Fibroblast of gingiva (primary cell): ENCODE data around the gene PDE4D.
"Not testable (repeated sequence)": the region's sequence is repeated elsewhere in the genome, so short reads cannot be mapped to it uniquely, and the experiment has no call there.

ENCODE experiments used
- DNase-seq: peaks from one replicate; pipeline ENCODE4 v3.0.0-alpha.2; 2011; ENCODE audit warnings: low read depth

PDE4D gene

DNA sequence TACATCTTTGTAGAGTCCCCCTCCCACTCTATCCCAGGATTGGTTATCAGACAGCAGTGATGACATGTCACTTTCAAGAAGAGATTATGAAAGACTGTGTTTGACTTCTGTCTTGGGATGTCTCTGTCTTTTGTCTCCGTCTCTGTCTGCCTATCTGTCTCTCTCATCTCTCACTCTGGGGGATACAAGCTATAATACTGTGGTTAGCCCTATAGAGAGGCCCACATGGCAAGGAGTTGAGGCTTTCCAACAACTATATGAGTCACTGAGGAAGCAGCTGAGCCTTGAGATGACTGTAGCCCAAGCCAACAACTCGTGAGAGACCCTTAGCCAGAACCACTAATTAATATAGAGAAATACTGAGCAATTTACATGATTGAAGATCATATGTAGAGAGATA, 284.8 kb downstream of the PDE4D start:
- no peak for DNase-seq

DNA sequence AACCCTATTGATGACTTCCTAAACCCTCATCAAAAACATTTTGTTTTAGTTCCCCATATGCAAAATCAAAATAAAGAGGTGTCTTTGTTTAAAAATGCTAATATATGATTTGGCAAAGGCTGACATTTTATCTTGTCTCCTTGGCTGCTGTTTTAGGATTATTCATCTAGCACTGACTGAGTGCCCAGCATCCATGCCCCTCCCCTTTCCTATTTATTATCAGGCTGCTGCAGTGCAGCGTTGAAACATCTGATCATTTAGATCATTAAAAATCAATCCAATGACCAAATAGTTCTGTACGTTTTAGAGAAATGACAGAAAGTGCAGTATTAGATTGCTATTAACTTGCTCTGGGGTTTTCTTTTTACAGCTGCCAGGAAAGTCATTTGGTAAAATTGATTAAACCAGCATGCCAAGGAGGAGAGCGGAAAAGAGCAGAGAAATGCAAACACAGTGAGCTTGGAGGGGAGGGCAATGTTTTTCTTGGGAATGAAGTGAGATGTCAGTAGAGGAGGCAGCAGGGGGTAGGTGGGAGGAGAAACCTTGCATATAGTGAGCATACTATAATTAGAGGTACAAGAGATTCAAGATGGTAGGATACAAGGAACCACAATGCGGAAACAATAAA, 286.3 kb downstream of the PDE4D start:
- no peak for DNase-seq

DNA sequence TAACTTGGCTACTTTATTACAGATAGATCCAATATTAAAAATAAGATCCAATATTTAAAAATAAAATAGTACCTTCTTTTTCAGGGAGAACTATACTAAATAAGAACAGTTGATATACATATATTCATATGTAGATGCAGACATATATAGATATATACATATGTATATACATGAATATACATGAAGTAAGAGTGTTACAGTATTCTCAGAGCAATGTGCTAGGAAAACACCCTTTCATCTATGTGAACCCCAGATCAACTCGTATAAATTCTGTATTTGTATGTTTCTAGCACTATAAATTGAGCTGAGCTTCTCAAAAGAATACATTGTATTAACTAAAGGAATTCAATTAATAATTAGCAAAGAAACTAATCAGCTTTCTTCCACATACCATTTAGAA, 287.6 kb downstream of the PDE4D start:
- no peak for DNase-seq

DNA sequence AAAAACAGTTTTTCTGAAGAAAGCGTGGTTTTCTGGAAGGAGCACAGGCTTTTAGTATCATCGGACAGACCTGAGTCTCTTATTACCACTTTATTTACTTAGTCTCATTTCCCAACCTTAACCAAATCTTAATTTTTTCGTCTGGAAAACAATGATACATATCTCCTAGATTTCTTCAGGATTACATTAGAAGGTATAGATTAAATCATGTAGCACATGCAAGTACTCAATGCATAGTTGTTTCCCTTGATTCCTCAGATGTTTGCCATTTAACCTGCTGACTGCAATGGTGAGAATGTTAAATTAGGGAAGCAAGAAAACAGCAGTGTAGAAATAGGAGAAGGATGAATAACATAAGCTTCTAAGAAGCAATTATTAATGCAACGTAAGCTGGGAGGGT, 289.4 kb downstream of the PDE4D start:
- no peak for DNase-seq

DNA sequence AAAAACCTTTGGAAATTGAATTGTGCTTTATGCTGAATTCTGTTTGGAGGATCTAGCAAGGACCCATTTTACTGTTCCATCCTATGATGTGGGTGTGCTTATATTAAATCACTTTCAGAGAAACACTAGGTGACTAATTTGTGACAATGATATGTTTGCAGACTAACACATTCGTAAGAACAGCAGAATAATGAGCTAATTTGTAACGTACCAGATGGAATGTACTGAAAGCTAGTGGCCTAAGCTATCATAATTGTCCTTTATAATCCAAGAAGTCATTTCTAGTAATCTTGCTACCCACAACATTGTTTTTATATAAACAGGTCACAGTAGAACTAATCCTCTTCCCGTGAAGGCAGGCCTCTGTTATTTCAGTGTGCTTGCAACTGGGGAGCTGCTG, 292.5 kb downstream of the PDE4D start:
- no peak for DNase-seq

DNA sequence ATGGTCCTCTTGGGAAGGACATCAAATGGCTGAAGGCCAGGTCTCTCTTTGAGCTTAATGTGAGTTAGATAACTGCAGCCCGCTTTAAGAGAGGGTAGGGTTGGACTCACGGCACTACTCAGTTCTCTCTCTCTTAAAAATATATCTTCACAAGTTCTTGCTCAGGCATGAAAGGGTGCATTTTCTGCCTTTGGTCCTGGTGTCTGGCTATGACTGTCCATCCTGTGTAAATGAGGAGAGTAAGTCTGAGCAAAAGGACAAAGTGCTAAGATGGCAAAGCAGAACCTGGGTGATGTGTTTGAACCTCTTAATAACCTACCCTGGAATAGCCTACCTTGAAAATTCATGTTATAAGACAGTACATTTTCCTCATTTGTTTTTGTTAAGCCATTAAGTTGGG, 293.4 kb downstream of the PDE4D start:
- no peak for DNase-seq

DNA sequence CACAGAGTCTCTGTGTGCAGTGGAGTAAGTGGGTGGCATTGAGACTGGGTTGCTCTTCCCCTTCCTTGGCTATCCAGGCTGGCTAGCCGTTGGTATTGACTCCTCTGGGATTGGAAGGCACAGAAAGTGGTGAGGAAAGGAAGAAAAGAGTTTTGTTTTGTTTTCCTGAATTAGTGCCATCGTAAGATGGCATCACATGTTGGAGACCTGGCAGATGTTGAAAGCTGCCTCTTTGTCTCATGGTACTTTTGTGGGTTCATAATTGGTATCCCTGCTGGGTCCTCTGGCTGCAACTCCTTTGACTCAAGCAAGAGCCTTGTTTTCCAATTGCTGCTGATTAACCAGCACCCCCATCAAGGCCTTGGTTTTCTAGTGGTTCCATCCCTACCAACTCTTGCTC, 293.8 kb downstream of the PDE4D start:
- no peak for DNase-seq

DNA sequence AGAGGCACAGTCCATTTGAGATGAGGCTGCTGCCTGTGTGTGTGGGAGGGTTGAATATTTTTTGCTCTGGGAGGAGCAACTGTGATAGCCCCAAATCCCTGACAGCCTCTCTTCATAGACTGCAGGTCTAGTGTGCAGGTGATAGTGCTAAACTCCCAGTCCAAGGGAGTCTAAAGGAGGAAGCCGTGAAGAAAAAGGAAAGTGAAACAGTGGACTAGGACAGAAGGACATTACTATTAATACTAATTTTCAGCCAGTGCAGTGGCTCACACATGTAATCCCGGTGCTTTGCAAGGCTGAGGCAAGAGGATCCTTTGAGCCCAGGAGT, 295.0 kb downstream of the PDE4D start:
- no peak for DNase-seq

DNA sequence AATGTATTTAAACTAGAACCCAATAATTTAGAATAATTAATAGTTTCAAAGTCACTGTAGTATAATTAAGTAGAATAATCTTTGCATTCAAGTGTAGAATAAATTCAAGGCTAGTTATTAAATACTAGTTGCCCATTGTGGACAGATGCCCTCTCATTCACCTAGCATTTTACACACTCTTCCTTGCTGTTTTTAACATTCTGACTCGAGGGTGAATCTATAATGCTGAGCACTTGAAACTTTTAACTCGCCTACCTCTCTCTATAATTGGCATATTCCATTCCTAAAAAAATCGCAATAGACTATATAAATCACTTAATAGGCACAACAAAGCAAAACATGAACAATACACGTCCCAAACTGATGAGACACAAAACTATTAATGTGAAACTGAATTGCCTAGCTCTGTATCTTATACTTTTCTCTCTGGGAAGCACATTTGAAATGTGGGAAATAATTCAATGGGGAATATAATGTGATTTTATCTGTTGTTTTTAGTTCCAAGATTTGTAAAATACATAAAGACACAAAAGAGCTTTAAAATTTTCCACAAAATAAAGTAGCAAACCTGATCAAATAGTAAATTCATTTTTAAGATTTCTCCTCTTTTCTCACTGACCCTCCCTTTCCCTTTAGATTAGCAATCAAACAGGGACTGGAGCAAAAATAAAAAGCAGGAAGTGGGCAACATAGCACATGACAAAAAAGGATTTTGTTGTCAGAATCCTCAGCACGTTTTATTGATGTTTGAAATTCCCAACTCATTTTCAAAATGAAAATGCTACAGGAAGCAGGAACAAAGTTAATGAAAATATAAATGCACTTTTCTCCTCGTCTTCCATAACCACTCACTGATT, 295.6 kb downstream of the PDE4D start:
- DNase-seq: no peak

DNA sequence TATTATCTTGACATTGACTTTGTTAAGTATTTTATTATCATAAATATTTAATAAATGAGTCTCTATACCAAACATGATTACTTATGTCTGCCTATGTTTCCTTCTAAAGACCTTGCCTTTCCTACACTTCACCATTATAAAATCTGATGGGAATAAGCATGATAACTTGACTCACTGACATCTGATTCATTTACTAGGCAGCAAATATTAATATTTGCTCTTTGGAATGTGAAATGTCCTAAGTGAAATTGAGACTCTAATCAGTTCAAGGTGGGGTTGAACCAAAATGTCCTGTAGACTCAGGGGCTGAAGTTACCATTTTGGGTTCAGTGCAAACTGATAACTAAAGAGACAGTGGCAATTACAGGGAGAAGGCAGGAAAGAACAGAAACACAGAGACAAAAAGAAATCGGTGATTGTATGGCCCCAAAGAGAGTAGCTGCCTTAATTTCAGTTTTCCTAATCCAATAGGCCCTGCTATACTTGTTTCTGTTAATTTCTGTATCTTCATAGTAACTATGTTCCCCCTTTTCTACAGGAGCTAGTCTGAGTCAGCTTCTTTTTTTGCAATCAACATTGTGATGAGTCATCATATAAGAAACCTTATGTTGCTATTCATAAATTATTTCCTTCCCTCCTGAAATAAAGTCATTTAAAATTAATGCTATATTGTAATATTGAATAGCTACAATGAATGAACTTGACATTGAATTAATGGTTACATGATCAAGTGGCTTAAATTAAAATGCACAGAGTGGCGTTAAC, 296.8 kb downstream of the PDE4D start:
- DNase-seq: peak; percentile 62

DNA sequence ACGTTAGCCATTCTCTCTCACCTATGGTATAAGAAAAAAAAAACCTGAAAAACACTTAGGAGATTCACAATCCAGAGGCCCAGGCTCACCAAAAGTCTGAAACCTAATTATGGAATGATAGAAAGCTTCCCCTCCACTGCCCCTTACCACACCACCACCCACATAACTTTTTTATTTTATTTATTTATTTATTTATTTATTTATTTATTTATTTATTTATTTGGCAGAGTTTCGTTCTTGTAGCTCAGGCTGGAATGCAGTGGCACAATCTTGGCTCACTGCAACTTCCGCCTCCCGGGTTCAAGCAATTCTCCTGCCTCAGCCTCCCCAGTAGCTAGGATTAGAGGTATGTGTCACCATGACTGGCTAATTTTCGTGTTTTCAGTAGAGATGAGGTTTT, 299.4 kb downstream of the PDE4D start:
- not testable (repeated sequence) for DNase-seq

DNA sequence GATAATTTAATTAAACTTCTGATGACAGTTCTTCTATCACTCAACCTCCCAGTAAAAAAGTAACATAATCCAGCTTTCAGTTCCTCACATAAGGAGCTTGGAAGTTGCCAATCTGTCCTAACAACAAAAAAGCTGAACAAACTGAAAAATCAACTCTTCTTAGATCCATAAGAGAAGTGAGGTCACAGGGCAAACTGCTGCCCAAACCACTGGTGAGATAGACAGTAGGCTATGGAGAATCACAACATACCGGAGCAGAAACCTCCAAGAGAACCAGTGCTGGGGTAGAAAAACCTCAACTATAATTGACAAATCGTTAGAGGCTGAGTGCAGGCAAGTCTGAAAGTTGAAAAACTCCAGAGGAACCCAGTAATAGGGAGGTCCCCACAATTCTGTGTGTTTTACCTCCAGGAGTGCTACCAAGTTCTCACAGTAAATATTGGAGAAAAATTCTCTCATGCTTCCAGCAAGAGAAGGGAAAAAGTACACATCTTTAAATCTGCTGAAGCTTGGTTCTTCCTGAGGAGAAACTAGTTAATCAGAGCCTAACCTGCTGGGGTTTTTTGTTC, 300.0 kb downstream of the PDE4D start:
- DNase-seq: no peak

DNA sequence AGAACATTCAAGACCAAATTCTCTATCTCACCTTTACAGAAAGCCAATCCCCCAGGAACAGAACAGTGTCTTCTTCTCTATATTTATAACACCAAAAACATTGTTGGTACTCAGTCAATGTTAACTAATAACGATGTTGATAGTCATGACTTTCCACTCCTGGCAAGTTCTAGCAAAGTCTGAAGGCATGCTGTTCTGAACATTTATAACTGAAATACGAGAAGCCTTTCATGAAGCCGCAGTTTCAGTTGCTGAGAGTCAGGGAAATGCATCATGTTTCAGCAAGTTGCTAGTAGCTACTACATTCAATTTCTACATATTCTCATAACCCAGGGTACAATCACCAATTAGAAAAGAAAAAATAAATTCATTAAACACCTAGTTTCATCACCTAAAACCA, 301.4 kb downstream of the PDE4D start:
- peak; percentile 79 for DNase-seq

DNA sequence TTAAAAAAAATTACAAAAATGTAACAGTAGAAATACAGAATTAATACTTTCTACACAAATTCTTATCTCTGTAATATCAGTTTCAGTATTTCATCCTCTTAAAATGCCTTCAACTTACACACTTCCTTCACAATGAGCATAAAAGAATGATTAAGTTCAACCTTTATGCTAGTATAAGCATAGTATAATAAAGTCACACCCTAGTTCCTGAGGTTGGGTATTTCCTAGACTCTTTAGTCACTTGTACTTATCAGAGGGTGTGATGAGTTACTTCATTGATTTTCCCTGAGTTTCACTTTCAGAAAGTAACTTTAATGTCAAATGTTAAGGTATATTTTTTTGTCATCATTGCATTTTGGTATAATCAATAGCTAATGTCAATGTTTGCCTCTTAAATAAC, 302.4 kb downstream of the PDE4D start:
- no peak for DNase-seq

DNA sequence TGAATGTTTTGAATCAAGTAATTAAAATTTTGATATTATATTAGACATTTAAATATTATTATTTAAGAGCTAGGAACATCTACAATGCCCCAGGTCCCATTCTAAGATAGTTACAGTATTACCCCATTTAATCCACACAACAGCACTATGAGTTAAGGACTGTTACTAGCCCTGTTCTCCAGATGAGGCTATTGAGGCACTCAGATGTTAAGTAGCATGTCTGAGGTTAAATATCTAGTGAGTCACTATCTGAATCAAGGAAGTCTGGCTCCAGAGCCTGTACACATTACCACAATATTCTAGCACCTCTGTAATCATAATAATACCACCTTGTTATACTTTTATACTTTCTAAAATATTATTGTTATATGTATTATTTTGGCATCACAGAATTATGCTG, 304.6 kb downstream of the PDE4D start:
- no peak for DNase-seq

DNA sequence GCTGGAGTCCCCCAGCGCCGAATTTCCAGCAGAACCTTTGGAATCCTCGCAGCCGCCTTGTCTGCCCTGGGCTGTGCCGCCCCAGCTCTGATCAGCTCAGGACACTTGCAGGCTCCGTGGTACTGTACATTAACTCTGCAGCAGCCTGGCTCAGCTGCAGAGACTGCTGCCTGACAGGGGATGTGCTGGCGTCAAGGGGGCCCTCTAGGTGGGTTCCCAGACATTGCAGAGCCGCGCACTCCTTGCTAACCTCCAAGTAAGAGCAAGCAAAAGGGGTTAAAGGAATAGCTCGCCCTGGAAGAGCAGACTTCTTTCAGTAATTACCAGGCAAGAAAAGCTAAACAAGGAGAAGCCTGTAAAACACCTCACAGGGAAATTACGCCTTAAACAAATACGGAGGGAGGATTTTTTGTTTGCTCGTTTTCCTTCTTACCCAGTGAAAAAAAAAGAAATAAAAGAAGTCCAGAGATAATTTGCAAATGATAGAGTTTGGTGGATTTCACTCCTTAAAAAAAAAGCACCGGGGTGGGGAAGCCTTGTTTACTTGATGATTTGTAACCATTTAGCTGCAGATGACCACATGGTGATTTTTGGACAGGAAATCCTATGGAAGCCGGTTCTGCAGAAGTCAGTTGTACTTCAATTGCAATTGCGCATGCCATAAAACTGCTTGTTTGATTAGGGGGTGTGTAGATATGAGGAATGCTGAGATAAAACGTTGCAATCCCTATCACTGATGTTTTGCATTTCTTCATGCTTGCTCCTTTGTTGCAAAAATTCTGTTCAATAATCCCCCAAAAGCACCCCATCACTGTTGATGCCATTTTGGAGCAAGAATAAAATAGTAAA, 305.8 kb downstream of the PDE4D start:
- DNase-seq: peak; percentile 69

DNA sequence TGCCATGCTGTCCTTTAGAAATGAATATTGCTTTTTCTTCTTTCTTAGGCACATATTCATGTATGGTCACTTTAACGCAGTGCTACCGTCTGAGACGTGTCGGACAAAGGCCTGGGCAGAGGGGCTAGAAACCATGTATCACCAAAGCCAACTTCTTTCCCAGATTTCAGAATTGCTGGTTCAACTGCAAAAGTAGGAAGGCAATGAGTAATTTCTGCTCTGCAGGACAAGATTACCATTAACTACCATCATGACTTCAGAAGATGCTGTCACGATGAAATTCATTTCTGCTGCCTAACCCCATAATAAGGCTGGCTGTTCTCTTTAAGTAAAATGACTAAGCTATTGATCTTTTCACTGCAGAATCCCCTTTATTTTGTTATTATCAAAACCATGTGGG, 306.7 kb downstream of the PDE4D start:
- no peak for DNase-seq

DNA sequence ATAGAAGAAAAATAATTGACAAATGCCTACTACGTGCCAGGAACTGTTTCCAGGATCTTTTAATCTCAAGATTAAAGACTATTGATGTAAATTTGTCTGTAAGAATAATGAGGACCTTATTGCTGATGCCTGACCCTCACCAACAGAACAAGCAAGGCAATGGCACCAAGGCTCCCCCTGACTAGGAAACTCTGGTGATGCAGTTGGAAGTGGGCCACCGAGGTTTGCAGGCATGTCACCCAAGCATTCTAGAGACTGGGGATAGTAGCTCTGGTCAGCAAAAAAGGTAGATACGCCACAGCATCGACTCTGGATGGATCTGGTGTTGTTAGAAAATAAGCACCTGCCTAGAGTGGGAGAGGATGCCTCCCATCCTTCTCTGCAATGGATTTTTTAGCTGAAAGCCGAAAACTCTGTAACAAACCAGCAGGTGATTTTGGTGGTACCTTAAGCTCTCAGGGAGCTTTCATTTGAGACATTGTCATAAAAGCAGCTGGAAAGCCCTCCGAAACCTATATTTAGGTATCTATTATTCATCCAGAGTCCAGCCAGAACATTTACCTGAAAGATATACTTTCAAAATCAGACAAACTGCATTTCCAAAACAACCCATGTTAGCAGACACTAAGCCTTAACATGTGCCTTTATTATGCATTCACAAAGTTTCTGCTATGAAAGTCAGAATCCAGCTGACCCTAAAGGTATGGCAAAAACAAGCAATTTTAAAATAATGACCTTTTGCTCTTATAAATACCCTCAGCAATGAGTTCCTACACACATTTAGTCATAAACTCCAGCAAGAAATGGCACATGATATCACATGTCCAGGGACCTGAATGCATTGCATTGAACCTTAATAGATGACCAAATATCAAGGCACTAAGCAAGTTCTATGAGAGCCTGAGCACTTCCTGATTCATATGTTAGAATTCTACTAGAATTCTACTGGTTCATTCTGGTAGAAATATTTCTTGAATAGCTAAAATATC, 308.4 kb downstream of the PDE4D start:
- DNase-seq: no peak

DNA sequence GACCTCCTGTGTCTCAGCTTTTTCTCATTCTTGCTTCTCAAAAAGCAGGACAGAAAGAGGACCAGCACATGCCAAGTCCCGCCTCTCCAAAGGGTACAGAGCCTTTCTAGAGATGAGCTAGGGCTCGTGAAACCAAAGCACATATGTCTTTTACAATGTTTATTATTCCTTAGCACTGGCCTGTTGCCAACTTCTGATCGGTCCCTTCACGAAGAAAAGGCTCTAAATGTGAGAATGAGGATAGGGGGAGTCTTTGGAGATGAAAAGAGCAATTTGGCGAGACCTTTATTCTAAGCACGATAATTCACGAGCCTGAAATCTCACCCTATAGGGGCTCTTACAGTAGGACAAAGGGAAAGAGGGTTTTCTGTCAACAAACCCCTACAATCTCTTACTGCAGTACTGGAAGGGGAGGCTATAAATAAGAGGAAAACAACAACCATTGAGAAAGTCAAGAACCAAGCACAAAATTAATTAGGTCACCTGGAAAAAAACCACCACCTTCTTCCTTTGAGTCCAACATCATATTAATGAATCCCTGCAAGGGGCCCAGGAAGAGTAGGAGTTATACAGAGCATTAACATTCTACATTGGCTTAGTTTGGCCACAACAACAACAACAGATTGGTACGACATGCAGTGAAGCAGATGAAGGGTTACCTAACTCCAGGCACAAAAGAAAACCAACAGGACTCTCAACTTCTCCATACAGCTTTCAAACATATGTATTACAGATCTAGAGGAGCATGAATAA, 309.5 kb downstream of the PDE4D start:
- no peak for DNase-seq
